22Rv1 (cell line): ENCODE measurements around the gene FNIP1.

Source experiments
- ZFX ChIP-seq: fragments of 450-650 bp; IDR thresholded peaks from 2 replicates; pipeline ENCODE4 v1.6.1; 2017; ENCODE audit warnings: antibody characterized with exemption, borderline replicate concordance
- TF ChIP-seq, protein P1 (sequence below): fragments of 450-650 bp; IDR thresholded peaks from 2 replicates; pipeline ENCODE4 v1.5.1; 2017; ENCODE audit warnings: mild to moderate bottlenecking

DNA sequence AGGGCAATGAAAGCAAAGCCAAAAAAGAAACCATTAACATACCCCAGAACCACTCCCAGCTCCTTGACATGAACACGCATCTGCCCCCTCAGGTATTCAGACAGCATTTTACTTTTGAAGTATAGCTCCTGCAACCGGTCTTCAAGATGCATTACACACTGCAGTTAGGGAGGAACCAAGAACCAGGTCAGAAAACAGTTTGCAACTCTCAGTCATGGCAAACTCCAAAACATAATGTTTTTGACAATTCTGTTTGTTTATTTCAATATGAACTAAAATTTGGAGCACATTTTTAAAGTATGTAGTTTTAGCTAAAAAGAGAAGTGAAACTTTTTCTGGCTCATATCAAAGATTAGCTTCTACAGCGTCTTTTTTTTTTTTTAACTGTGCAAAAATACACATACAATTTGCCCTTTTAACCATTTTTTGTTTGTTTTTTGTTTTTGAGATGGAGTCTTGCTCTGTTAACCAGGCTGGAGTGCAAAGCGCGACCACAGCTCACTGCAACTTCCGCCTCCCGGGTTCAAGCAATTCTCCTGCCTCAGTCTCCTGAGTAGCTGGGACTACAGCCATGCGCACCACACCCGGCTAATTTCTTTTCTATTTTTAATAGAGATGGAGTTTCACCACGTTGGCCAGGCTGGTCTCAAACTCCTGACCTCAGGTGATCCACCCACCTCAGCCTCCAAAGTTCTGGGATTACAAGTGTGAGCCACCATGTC lies 149.6 kb downstream of the FNIP1 start:
- TF ChIP-seq, protein P1, sequence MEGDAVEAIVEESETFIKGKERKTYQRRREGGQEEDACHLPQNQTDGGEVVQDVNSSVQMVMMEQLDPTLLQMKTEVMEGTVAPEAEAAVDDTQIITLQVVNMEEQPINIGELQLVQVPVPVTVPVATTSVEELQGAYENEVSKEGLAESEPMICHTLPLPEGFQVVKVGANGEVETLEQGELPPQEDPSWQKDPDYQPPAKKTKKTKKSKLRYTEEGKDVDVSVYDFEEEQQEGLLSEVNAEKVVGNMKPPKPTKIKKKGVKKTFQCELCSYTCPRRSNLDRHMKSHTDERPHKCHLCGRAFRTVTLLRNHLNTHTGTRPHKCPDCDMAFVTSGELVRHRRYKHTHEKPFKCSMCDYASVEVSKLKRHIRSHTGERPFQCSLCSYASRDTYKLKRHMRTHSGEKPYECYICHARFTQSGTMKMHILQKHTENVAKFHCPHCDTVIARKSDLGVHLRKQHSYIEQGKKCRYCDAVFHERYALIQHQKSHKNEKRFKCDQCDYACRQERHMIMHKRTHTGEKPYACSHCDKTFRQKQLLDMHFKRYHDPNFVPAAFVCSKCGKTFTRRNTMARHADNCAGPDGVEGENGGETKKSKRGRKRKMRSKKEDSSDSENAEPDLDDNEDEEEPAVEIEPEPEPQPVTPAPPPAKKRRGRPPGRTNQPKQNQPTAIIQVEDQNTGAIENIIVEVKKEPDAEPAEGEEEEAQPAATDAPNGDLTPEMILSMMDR, result no peak
- TF ChIP-seq ZFX, result no peak
